ENCODE results near the gene GOLGA3.

- TF ChIP-seq CTCF (conservative IDR thresholded peaks at IDR 0.05) (no peak), ZFX (IDR thresholded peaks at IDR 0.05) (no peak)
Observed at GRCh38 chr12:132754160-132754932, 74.3 kb downstream of the GOLGA3 start.

All from C4-2B (cell line).